GM12873 (cell line): ENCODE data around the gene EGFR.

Experiments used
- TF ChIP-seq, protein P1 (sequence below): IDR thresholded peaks from 2 replicates; pipeline ENCODE4 v1.5.1; 2012; ENCODE audit warnings: low read depth, mild to moderate bottlenecking, moderate library complexity, low read length, control low read depth; ENCODE audit not compliant: insufficient read depth; ENCODE audit errors: missing control alignments

The EGFR gene

DNA sequence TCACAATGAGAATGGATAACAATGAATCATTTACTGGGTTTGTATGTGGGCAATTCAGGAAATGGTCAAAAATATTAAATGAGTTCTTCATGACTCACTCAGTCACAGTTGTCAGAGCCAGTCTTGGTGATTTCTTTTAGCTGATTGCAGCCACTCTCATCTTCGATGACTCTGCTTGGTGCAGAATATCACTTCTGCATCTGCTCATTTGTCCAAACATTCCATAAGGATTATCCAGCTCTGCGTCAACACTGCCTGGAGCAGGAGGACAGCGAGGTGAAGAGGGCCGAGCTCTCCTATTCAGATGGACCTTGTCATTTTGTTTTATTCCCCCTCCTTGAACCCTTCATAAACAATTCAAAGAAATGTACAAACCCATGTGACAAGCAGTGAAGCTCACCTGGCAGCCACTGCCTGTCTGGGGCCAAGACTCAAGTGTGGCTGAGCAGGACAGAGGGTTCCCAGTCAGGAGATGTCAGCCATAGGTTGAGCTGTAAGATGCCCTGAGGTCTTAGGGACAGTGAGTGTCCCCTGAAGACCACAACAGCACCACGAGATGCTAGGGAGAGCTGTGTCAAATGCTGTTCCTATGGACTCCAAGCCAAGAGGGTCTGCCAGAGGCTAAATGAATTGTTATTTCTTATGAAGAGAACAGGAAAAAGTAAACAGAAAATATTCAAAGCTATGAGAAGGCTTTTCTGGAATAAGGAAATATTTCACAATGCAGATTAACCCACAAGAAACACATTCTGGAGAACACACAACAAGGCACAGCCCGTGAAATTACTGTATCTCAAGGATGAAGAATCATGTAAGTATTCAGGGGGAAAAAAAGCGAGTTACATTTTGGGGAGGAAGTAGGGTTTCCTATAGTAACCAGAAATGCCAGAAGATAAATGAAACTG is 33.1 kb upstream of the EGFR start:
- TF ChIP-seq, protein P1, sequence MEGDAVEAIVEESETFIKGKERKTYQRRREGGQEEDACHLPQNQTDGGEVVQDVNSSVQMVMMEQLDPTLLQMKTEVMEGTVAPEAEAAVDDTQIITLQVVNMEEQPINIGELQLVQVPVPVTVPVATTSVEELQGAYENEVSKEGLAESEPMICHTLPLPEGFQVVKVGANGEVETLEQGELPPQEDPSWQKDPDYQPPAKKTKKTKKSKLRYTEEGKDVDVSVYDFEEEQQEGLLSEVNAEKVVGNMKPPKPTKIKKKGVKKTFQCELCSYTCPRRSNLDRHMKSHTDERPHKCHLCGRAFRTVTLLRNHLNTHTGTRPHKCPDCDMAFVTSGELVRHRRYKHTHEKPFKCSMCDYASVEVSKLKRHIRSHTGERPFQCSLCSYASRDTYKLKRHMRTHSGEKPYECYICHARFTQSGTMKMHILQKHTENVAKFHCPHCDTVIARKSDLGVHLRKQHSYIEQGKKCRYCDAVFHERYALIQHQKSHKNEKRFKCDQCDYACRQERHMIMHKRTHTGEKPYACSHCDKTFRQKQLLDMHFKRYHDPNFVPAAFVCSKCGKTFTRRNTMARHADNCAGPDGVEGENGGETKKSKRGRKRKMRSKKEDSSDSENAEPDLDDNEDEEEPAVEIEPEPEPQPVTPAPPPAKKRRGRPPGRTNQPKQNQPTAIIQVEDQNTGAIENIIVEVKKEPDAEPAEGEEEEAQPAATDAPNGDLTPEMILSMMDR = no peak

DNA sequence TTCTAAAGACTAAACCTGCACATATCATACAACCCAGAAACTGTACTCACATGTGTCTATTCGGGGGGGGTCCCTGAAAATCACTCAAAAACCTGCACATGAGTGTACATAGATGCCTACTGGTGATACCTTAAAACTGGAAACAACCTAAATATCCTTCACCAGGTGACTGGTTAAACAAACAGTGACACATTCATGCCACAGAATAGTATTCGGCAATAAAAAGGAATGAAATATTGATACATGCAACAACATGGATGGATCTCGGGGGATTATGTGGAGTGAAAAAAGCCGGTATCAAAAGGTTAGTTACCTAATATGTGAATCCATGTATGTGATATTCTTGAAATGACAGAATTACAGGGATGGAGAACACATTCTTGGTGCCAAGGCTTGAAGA is 32.1 kb upstream of the EGFR start:
- TF ChIP-seq, protein P1 = no peak

DNA sequence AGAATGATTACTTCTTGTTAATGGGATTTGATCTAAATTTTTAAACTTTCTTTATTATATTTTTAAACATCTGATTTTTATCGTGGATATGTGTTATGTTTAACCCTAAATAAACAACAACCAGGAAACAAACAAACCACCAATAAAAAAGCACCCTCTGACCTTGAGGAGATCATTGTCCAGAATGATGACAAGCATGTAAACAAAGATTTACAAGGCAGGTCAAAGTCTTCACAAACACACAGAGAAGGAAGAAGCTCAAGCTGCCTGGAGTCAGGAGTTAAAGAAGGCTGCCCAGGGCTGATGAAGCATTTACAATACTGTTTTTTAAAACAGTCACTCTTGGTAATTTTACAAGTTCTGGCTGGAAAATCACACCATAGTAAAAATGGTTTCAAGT is 31.0 kb upstream of the EGFR start:
- TF ChIP-seq, protein P1 = no peak

DNA sequence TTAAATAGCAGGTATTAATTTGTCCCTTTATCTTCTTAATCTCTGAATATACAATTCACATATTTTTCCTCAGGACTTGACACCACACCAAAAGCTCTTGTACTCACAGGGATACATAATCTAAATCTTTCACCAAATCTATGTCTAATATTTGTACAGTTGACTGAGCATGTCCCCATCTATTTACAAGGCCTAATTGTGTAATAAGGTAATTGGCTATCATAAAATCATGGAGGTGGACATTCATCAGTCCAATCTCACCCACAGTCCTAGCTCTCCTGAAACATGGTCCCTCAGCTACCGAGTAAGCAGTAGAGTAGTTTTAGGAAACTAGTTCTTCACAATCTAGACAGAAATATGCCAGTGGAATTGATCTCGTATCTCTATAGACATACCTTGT is 30.3 kb upstream of the EGFR start:
- TF ChIP-seq, protein P1 = no peak

DNA sequence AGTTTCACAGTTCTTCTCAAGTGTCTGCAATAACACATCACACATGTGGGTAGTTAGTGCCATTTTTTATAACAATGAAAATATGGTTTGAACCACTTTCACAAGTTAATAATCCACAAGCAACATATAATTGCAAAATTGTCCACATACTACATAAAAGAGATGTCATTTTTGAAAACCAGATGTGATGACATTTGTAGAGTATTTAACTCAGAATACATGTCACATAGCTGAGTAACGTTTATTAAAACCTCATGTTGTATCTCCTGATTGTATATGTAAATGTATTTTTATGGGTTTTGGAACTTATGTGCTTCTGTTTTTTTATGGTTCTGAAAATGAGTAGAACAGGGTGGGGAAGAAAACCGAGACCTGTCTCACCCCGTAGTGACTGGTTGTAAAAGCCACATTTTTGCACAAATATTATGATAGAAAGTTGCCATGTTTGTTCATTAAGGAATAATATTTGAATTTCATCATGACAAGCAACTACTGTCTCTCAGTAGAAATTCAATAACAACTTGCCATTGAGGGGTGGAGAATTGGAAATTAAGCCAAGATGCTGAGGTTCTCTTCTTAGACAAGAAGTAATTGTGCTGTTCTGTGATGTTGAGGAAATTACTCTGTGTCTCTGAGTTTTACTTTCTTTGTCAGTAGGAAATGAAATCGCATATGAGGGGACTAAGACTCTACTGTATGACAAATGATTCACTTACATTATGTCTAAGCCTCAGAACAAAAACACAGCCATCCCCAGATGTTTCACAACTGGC is 29.2 kb upstream of the EGFR start:
- TF ChIP-seq, protein P1 = no peak

DNA sequence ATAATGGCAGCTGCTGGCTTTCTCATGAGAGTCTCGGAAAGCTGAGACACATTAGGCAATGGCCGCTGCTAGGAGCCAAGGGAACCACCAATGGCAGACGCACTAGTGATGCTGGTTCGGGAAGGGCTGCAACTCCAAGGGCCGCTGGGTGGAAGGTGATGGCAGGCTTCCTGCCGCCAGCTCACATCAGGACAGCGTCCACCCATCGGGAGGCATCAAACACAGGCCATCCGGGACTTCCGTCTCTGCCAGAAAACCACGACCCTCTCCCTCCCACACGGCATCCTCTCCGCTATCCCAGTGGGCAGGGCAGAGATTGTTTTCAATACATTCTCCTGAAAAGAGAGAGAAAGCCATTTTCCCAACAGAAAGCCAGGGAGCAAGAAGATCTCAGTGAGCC is 27.5 kb upstream of the EGFR start:
- TF ChIP-seq, protein P1 = no peak

DNA sequence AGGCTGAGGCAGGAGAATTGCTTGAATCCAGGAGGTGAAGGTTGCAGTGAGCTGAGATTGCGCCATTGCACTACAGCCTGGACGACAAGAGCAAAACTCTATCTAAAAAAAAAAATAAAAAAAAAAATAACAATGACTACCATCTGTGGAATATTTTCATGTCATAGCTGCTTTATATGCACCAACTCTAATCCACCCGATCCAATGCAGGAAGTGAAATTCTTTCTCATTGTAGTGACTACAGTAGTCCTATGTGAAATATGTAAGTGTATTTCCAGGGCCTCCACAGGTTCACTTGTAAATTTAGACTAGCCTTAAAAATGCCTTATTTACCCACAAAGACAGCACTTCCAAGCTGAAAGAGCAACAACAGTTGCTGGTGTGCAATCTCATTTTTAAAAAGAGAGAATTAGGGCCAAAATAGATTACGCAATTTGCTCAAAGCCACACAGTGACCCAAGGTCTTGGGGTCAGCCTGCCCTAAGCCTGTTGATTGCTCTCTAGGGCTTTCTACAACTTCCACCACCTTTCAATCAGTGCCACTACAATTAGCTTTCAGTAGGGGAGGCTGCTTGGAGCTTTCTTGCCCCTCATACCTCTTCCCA is 25.8 kb upstream of the EGFR start:
- TF ChIP-seq, protein P1 = no peak
